HepG2 (cell line): ENCODE data around the gene AGBL2. TPM values are rescaled to one million over a fixed set of nuclear protein-coding genes. Genes with fewer than 3 reads are reported as not detected.

Experiments used
- AGO1 ChIP-seq: fragments of 200-400 bp; formaldehyde crosslinking; IDR thresholded peaks from 2 replicates; pipeline ENCODE4 v1.6.1; 2017; ENCODE audit warnings: mild to moderate bottlenecking, low read depth, low read length, moderate library complexity; ENCODE audit not compliant: poor library complexity, severe bottlenecking
- GMEB1 ChIP-seq: sonication (generic); formaldehyde crosslinking; IDR thresholded peaks from 2 replicates; pipeline ENCODE4 v1.5.1; 2020; ENCODE audit warnings: missing genetic modification reagents, mild to moderate bottlenecking, borderline replicate concordance
- HOXA5 ChIP-seq: sonication (generic); formaldehyde crosslinking; IDR thresholded peaks from 2 replicates; pipeline ENCODE4 v1.4.0; 2020; ENCODE audit warnings: missing genetic modification reagents
- IKZF4 ChIP-seq: sonication (generic); formaldehyde crosslinking; IDR thresholded peaks from 2 replicates; pipeline ENCODE4 v1.5.1; 2020; ENCODE audit warnings: borderline replicate concordance, mild to moderate bottlenecking, low read depth, missing genetic modification reagents; ENCODE audit errors: not compliant biosample characterization
- KDM5A ChIP-seq: fragments of 200-600 bp; sonication (generic); IDR thresholded peaks from 2 replicates; pipeline ENCODE4 v1.7.0; 2018; ENCODE audit warnings: antibody characterized with exemption, mild to moderate bottlenecking, low read length, borderline replicate concordance
- KLF16 ChIP-seq, 2 experiments: sonication (generic) in 1 of 2; formaldehyde crosslinking in 1 of 2; IDR thresholded peaks; 2 replicates each; pipeline versions ENCODE4 v1.6.1 to v1.8.0; 2016 to 2023; ENCODE audit warnings: missing genetic modification reagents in 2 of 2, missing compliant biosample characterization in 1 of 2
- MTERF4 ChIP-seq: sonication (generic); formaldehyde crosslinking; IDR thresholded peaks from 2 replicates; pipeline ENCODE4 v1.8.0; 2023; ENCODE audit warnings: mild to moderate bottlenecking, missing genetic modification reagents
- MYC ChIP-seq: sonication (generic); formaldehyde crosslinking; IDR thresholded peaks from 2 replicates; pipeline ENCODE4 v1.9.0; 2021; ENCODE audit warnings: missing genetic modification reagents, borderline replicate concordance
- PBX2 ChIP-seq: IDR thresholded peaks from 2 replicates; pipeline ENCODE4 v1.6.1; 2016; ENCODE audit warnings: control low read depth
- PLRG1 ChIP-seq: fragments of 450-650 bp; conservative IDR thresholded peaks from 2 replicates; pipeline ENCODE4 v1.6.1; 2016
- TRAFD1 ChIP-seq: sonication (generic); formaldehyde crosslinking; IDR thresholded peaks from 2 replicates; pipeline ENCODE4 v1.5.1; 2020; ENCODE audit warnings: missing genetic modification reagents, mild to moderate bottlenecking, borderline replicate concordance
- YEATS4 ChIP-seq: sonication (generic); formaldehyde crosslinking; IDR thresholded peaks from 2 replicates; pipeline ENCODE4 v1.4.0; 2020; ENCODE audit warnings: missing genetic modification reagents, borderline replicate concordance
- ZNF136 ChIP-seq: sonication (generic); formaldehyde crosslinking; IDR thresholded peaks from 2 replicates; pipeline ENCODE4 v1.8.1; 2022; ENCODE audit warnings: low read depth, mild to moderate bottlenecking, moderate library complexity, missing genetic modification reagents
- ZNF18 ChIP-seq: sonication (generic); formaldehyde crosslinking; IDR thresholded peaks from 2 replicates; pipeline ENCODE4 v1.8.0; 2022; ENCODE audit warnings: mild to moderate bottlenecking, missing genetic modification reagents; ENCODE audit not compliant: insufficient replicate concordance
- ZNF280B ChIP-seq: sonication (generic); formaldehyde crosslinking; IDR thresholded peaks from 2 replicates; pipeline ENCODE4 v1.5.0; 2020; ENCODE audit warnings: missing genetic modification reagents, mild to moderate bottlenecking, borderline replicate concordance
- ZNF383 ChIP-seq: sonication (generic); formaldehyde crosslinking; IDR thresholded peaks from 2 replicates; pipeline ENCODE4 v1.4.0; 2020; ENCODE audit warnings: missing genetic modification reagents, mild to moderate bottlenecking, borderline replicate concordance
- ZNF781 ChIP-seq: sonication (generic); formaldehyde crosslinking; IDR thresholded peaks from 2 replicates; pipeline ENCODE4 v1.5.1; 2020; ENCODE audit warnings: borderline replicate concordance, mild to moderate bottlenecking, missing genetic modification reagents; ENCODE audit errors: not compliant biosample characterization
- ZNF792 ChIP-seq: IDR thresholded peaks from 2 replicates; pipeline ENCODE4 v1.6.1; 2016
- ZNF83 ChIP-seq: sonication (generic); formaldehyde crosslinking; IDR thresholded peaks from 2 replicates; pipeline ENCODE4 v1.4.0; 2020; ENCODE audit warnings: missing genetic modification reagents, mild to moderate bottlenecking, borderline replicate concordance
- polyA plus RNA-seq, 8 experiments: library from polyadenylated mRNA; depleted of rRNA in 3 of 8; stranded (reverse) in 7 of 8; unstranded in 1 of 8; fragments of >200 nt; fragmentation: Illumina TruSeq in 4 of 8; extraction: Trizol in 4 of 8; gene quantifications; 2 replicates each; pipeline versions ENCODE4 v1.2.1 to v1.2.3, GENCODE V29; 2011 to 2016; ENCODE audit warnings: low read depth in 4 of 8, missing spikeins in 1 of 8, mixed read lengths in 1 of 8; ENCODE audit not compliant: insufficient read depth in 1 of 8
- total RNA-seq, 5 experiments: library from RNA; depleted of rRNA; stranded (reverse); fragments of >200 nt; fragmentation: Illumina TruSeq; extraction: Trizol; gene quantifications; 2 replicates each; pipeline ENCODE4 v1.2.3, GENCODE V29; 2016; ENCODE audit warnings: low read depth in 1 of 5

The AGBL2 gene
- total and polyA plus RNA-seq, 2 of the 13 experiments (the other 11 are each of a cell fraction or from before 2014, with no cell fraction given) = 1.6 to 5.7 TPM

GRCh38 chr11:47715082-47715669, at the start of gene AGBL2 (continued):
- TF ChIP-seq TRAFD1 (CRISPR knock-in tag) (no peak), ZNF18 (CRISPR knock-in tag) (no peak), ZNF83 (CRISPR knock-in tag) (peak; percentile 18; the same call in 1 of the 2 replicates), MTERF4 (CRISPR knock-in tag) (peak; percentile 90; the same call in 1 of the 2 replicates), MYC (CRISPR knock-in tag) (peak; percentile 60; the same call in 1 of the 2 replicates), AGO1 (peak; percentile 88), GMEB1 (CRISPR knock-in tag) (peak; percentile 50; the same call in 1 of the 2 replicates), ZNF781 (CRISPR knock-in tag) (peak; percentile 86), ZNF383 (CRISPR knock-in tag) (no peak), PBX2 (CRISPR knock-in tag) (no peak), ZNF792 (CRISPR knock-in tag) (0 out of 2 replicates have a peak, but pooled peaks have one; percentile 39), KDM5A (no peak), YEATS4 (CRISPR knock-in tag) (0 out of 2 replicates have a peak, but pooled peaks have one; percentile 29), KLF16 (CRISPR knock-in tag; IDR thresholded peaks at IDR 0.05) (peak in 1 of 2 experiments; percentile 80; a peak in 1 of 4 replicates), ZNF280B (CRISPR knock-in tag) (peak; percentile 40; the same call in 1 of the 2 replicates), IKZF4 (peak; percentile 50), ZNF136 (CRISPR knock-in tag) (peak; percentile 51; the same call in 1 of the 2 replicates), HOXA5 (CRISPR knock-in tag) (no peak; the same call in 1 of the 2 replicates), PLRG1 (no peak)
